ENCODE data around the gene OGDH. TPM values are rescaled to one million over a fixed set of nuclear protein-coding genes. Genes with fewer than 3 reads are reported as not detected.

OGDH gene
- total and polyA plus RNA-seq, 2 experiments from 2014 or later: 13.5 to 76.9 TPM

DNA sequence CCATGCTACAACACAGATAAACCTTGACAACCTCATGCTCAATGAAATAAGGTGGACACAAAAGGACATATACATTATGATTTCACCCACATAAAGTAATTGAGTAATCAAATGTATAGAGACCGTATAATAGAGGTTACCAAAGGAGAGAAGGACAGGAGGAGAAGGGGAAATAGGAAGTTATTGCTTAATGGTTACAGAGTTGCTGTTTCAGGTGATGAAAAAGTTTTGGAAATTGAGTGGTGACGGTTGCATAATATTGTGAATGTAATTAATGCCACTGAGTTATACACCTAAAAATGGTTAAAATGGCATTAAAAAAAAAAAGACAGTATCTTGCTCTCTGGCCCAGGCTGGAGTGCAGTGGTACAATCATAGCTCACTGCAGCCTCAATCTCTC, 1.5 kb upstream of the OGDH start:
- H3K27ac Mint-ChIP-seq: no peak overlapping the region
- no peaks in the 10 kb centered on the region for H3K9me2 ChIP-seq (ENCODE audit: insufficient read depth)
- H3K79me2 ChIP-seq (replicated peaks; ENCODE audit: insufficient read depth): peaks cover 29% of the 10 kb centered on the region
- ATAC-seq: no peak
- H3K4me3 Mint-ChIP-seq: peak overlapping the region; percentile 51; the same call in 2 of the 3 replicates
- no peak overlapping the region for H3K4me2 ChIP-seq
- no peak for DNase-seq (ENCODE audit: low spot score)
- no peaks in the 10 kb centered on the region for H4K20me1 ChIP-seq (replicated peaks; ENCODE audit: insufficient read depth)
- H3K36me3 Mint-ChIP-seq (ENCODE audit: low read depth): peaks cover 4% of the 10 kb centered on the region
- TF ChIP-seq EZH2phosphoT487 (IDR thresholded peaks at IDR 0.05; ENCODE audit: unreplicated experiment) (no peak), ZNF331 (CRISPR knock-in tag; IDR thresholded peaks at IDR 0.05; ENCODE audit: low read depth) (no peak), ZNF114 (CRISPR knock-in tag; IDR thresholded peaks at IDR 0.05) (no peak), JUNB (IDR thresholded peaks at IDR 0.05; ENCODE audit: unreplicated experiment) (no peak), POLR2AphosphoS5 (IDR thresholded peaks at IDR 0.05; ENCODE audit: low read depth) (no peak), EZH2 (IDR thresholded peaks at IDR 0.05; ENCODE audit: low read depth, unreplicated experiment) (no peak)
- TF ChIP-seq, protein P1, sequence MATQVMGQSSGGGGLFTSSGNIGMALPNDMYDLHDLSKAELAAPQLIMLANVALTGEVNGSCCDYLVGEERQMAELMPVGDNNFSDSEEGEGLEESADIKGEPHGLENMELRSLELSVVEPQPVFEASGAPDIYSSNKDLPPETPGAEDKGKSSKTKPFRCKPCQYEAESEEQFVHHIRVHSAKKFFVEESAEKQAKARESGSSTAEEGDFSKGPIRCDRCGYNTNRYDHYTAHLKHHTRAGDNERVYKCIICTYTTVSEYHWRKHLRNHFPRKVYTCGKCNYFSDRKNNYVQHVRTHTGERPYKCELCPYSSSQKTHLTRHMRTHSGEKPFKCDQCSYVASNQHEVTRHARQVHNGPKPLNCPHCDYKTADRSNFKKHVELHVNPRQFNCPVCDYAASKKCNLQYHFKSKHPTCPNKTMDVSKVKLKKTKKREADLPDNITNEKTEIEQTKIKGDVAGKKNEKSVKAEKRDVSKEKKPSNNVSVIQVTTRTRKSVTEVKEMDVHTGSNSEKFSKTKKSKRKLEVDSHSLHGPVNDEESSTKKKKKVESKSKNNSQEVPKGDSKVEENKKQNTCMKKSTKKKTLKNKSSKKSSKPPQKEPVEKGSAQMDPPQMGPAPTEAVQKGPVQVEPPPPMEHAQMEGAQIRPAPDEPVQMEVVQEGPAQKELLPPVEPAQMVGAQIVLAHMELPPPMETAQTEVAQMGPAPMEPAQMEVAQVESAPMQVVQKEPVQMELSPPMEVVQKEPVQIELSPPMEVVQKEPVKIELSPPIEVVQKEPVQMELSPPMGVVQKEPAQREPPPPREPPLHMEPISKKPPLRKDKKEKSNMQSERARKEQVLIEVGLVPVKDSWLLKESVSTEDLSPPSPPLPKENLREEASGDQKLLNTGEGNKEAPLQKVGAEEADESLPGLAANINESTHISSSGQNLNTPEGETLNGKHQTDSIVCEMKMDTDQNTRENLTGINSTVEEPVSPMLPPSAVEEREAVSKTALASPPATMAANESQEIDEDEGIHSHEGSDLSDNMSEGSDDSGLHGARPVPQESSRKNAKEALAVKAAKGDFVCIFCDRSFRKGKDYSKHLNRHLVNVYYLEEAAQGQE (IDR thresholded peaks at IDR 0.05; ENCODE audit: unreplicated experiment): no peak
- TF ChIP-seq, protein P2, sequence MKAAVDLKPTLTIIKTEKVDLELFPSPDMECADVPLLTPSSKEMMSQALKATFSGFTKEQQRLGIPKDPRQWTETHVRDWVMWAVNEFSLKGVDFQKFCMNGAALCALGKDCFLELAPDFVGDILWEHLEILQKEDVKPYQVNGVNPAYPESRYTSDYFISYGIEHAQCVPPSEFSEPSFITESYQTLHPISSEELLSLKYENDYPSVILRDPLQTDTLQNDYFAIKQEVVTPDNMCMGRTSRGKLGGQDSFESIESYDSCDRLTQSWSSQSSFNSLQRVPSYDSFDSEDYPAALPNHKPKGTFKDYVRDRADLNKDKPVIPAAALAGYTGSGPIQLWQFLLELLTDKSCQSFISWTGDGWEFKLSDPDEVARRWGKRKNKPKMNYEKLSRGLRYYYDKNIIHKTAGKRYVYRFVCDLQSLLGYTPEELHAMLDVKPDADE (IDR thresholded peaks at IDR 0.05): no peak
- TF ChIP-seq, protein P3, sequence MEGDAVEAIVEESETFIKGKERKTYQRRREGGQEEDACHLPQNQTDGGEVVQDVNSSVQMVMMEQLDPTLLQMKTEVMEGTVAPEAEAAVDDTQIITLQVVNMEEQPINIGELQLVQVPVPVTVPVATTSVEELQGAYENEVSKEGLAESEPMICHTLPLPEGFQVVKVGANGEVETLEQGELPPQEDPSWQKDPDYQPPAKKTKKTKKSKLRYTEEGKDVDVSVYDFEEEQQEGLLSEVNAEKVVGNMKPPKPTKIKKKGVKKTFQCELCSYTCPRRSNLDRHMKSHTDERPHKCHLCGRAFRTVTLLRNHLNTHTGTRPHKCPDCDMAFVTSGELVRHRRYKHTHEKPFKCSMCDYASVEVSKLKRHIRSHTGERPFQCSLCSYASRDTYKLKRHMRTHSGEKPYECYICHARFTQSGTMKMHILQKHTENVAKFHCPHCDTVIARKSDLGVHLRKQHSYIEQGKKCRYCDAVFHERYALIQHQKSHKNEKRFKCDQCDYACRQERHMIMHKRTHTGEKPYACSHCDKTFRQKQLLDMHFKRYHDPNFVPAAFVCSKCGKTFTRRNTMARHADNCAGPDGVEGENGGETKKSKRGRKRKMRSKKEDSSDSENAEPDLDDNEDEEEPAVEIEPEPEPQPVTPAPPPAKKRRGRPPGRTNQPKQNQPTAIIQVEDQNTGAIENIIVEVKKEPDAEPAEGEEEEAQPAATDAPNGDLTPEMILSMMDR (conservative IDR thresholded peaks at IDR 0.05; ENCODE audit: low read depth in 2 of 2): no peak
- H3K4me1 ChIP-seq (ENCODE audit: insufficient read depth): no peaks in the 10 kb centered on the region; the same call in none of the 2 replicates
- H3K27ac ChIP-seq (ENCODE audit: low read depth): no peak overlapping the region
- H3K27me3 Mint-ChIP-seq (ENCODE audit: insufficient read depth, low read depth, poor library complexity): peaks cover 11% of the 10 kb centered on the region
- no peak overlapping the region for H3K4me3 ChIP-seq
- peaks cover 17% of the 10 kb centered on the region for H3K4me1 Mint-ChIP-seq
- no peaks in the 10 kb centered on the region for H3K36me3 ChIP-seq (ENCODE audit: insufficient read depth)
- H3K9me3 Mint-ChIP-seq: no peaks in the 10 kb centered on the region; the same call in 2 of the 3 replicates
- H3K27me3 ChIP-seq (ENCODE audit: insufficient read depth): no peaks in the 10 kb centered on the region
- H2AFZ ChIP-seq: no peak overlapping the region
- H3F3A ChIP-seq (replicated peaks; ENCODE audit: low read depth): 0 out of 2 replicates have a peak, but pooled peaks cover 4% of the 10 kb centered on the region

Measured in GM23338 (cell line).